HG03060 (cell line): ENCODE results near the gene ANGPT4.

Source experiments
- ATAC-seq: cut with Tn5 transposase; IDR thresholded peaks from one replicate; pipeline ENCODE4 v1.9.1; 2021; ENCODE audit warnings: low read depth, moderate number of reproducible peaks; ENCODE audit not compliant: unreplicated experiment

Gene ANGPT4

DNA sequence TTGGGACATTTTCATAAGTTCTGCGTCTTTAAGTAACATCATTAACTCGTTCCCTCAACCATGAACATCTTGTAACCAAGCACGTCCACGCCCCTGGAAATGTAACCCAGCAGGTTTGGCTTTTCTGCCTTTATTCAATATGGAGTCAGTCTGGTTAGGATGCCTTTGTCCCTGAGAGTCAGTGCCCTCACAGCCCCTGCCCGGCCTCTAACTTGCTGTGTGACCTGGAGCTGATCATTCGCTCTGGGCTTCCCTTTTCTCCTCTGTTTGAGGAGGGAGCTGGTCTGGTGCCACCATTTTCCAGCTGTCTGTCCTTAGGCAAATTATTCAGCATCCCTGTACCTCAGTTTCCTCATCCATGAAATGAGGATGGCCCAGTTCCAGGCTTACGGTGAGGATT, 26.5 kb upstream of the ANGPT4 start:
- ATAC-seq, result no peak

DNA sequence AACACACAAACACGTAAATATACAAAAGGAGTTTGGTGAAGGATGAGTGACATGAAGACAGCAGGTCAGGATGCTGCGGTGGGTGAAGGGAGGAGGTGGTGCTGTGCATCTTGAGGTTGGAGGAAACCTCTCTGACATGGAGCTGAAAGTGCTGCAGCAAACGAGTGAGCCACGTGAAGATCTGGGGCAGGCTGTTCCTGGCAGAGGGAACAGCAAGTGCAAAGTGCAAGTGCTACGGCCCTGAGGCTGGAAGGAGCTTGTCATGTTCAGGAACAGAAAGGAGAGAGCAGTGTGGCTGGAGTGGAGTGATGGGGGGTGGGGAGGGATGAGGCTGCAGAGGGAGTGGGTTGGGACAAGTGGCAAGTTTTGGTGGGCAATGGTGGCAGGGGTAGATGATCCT, 24.8 kb upstream of the ANGPT4 start:
- no peak for ATAC-seq

DNA sequence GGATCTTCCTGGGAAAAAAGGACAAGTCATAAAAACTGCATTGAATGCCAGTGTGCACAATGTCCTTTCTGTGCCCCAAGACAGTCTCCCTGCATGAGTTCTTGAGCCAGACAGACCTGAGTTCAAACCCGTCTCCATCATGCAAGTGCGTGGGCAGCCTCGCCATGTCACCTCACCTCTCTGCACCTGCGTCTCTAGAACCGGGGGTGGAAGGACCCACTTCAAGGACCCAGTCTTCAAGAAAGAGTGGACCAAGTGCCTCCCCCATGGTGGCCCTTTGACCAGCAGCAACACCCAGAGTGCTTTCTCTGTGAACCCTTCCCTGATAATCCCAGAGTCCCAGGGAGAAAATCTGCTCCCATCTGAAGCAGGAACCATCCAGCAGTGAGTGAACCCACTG, 23.5 kb upstream of the ANGPT4 start:
- ATAC-seq, result no peak

DNA sequence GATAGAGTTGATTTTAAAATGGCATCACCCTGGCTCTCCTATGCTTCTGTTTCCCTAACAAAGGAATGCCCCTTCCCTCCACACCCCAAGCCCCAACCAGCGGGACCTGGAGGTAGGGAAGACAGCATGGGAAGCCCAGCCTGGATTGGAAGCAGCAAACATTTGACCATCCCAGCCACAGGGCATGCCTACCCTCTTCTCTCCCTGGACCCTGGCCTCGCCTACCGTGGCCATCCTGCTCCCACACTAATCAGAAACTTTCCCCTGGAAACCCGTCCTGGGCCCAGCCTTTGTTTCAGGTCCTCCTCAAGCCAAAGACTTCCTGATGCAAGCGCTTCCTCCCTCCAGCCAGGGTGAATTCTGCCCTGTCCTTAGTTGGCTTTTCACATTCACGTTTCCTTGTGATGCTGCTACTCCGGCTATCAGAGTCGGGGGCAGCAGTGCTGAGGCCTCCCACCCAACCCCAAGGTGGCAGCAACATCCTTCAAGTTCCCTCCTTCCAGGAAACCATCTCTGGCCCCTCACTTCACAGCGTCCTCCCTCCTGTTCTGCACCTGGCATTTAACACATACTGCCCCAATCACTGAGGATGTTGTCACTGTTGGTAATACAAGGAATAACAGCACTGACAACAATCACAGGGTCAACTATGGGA, 18.2 kb upstream of the ANGPT4 start:
- no peak for ATAC-seq

DNA sequence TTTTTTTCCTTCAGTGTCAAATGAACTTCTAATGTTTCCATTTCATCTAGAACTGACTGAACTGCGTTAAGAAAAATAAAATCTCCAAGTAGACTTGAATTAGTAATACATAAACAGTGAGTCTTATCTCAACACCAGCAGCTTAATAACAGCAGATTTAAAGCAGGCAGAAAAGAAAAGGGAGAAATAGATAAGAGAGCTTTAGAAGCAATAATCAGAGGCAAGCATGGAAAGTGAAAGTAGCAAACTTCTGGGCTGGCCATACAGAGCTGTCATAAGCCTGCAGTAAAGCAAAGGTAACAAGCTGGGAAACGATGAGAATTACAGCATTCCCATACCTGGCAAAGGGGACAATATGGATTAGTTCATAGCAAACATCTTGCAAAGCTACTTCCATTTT, 16.9 kb upstream of the ANGPT4 start:
- ATAC-seq, result no peak

DNA sequence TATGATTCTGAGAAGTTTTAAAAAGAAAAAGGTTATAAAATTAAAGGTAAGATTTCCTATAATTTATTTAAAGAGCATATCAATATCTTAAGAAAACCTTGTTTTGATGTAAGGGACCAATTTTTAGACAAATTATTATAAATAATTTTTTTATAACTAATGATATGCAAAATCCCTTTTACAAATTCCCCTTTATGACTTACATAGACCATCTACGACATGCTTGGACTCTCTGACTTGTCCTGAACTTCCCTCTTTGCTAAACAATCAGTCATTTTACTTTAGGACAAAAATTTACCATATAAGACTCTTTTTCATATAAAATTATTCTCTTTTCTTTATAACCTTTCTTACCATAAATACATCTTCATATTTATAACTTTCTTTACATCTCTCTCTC, 15.3 kb upstream of the ANGPT4 start:
- no peak for ATAC-seq

DNA sequence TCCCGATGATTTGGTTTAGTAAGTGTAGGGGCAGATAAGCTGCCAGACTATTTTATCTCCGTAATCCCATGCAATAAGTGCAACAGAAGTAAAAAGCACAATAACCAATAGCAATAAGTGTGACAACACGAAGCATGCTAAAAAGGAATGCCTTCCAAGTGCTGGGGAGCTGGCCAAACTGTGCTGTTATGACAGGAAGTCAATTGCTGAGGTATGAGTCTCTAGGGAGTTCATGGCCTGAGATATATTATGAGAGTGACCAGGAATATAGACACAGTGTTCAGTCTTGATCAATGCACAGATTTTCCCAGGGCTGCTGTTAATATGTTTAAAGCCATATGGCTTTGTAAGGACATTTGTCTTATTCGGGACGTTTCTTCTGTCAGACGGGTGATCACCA, 10.5 kb upstream of the ANGPT4 start:
- ATAC-seq, result no peak

DNA sequence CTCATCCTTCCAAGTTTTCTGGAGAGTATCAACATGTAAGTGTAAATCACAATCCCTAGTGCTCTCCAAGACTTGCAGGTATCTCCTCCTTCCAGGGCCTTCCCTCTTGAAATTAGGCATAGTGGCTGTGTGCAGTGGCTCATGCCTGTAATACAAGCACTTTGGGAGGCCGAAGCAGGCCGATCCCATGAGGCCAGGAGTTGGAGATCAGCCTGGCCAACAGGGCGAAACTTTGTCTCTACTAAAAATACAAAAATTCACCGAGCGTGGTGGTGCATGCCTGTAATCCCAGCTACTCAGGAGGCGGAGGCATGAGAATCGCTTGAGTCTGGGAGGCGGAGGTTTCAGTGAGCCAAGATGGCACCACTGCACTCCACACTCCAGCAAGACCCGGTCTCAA, 9.4 kb upstream of the ANGPT4 start:
- no peak for ATAC-seq

DNA sequence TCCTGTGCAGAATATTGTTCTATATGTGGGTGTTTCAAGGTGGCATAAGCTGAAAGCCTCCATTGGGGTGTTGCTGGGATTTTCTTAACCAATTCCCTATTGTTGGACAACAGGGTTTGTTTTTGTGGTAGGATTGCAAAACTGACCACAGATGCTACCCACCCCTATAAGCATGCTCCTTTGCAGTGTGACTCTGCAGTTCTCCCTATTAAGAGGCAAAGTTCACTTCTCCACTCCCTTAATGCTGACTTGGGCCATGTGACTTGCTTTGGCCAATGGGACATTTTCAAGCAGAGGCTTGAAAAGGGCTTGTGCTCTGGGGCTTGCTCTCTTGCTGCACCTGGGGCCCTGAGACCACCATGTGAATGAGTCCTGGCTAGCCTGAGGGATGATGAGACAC, 8.5 kb upstream of the ANGPT4 start:
- ATAC-seq, result no peak

DNA sequence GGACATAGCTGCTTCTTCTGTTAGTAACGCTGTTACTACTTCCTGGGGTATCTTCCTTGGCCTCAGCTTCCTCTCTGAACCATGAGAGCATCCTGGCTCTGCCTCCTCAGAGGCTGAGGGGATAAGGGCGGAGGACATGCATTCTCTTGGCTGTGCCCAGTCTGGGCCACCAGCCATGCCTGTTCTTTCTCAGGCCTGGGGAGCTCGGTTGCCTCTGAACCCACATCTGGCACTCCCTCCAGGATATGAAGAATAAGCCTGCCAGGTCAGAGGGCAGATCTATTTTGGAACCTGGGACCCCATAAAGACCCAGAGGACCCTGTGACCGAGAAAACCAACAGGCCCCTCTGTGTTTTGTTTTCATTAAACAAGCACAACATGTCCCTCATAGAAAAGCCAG, 6.6 kb upstream of the ANGPT4 start:
- ATAC-seq, result no peak

DNA sequence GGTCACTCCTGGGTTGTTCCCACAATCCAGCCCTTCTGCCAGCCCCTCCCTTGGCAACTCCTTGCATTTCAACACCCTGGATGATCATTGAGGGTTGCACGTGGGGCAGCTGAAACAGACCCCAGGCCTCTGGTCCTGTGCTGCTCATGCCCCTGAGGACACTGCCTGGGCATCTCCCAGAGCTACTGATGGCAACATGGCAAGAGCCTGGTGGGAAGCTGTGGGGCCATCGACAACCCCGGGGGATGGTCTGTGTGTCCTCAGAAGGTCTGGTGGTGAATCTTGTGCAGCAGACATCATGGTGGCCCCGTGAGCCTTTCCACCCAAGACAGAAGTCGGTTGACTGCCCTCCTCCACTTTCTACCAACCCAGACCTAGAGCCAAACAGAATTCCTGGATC, 4.9 kb upstream of the ANGPT4 start:
- no peak for ATAC-seq

DNA sequence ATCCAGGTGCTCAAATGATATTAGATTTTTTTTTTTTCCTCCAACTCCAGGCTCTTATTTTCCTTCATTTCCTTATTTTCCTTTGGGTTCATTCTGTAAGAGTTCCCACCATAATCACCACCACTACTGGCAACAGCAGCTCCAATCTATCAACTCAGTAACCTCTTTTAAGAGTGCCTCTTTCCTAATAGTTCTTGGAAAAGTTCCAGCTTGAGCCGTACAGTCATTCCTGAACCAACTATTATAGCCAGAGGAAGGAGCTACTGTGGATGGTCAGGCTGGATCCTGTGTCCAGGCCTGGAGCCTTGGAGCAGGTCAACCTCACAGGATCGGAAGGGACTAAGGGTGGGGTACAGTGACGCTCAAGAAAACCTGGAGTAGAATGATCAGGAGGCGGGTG, 4.2 kb upstream of the ANGPT4 start:
- no peak for ATAC-seq

DNA sequence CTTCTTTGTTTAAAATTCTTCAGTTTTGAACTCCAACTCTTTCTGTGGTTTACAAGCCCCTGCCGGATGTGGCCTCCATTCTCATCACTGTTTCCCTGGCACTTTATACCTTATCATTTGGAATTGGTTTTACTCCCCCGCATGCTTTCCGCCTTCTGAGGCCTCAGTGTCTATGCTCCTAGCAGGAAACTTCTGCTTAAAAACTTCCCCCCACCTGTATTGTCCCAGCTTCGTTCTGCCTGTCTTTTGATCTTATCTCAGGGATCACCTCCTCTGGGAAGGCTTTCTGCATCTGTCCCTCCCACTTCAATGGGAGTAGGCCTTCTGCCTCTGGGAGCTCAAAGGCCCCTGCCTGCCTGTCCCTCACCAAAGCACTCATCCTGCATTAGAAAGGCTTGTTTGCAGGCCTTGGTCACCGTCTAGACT, 3.4 kb upstream of the ANGPT4 start:
- no peak for ATAC-seq

DNA sequence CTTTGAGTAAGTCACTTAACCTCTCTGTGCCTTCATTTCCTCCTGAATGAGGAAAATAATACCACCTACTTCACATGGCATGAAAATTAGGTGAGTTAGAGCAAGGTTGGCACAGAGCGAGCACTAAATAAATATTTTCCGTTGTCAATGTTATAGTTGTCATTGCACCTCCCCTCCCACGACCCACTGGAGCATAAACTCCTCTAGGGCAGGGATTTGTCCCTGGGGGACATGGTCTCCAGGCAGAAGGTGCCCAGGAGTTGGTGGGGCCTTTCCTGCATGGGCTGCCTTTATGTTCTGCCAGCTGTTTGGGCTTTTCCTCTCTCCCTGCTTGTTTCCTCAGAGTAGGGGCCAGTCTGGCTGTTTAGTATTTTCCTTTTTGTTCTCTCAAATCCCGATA, 1.3 kb upstream of the ANGPT4 start:
- no peak for ATAC-seq

DNA sequence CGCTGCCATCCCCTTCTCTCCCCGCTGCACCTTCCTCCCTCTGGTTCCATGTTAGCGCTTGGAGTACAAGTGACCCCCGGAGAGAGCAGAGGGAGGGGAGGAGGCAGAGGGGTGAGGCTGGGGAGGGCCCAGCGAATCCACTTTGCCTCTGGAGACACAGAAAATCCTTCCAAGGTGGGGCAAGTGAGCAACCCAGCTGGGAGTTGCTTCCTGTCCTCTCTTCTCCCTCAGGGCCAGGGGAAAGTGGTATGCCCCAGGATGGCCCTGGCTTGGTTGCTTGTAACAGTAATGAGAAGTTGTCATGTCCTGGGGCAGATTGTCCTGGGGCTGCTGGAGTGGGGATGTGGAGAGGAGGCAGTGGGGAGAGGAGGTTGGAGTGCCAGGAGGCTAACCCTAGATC, 691 bp upstream of the ANGPT4 start:
- no peak for ATAC-seq

DNA sequence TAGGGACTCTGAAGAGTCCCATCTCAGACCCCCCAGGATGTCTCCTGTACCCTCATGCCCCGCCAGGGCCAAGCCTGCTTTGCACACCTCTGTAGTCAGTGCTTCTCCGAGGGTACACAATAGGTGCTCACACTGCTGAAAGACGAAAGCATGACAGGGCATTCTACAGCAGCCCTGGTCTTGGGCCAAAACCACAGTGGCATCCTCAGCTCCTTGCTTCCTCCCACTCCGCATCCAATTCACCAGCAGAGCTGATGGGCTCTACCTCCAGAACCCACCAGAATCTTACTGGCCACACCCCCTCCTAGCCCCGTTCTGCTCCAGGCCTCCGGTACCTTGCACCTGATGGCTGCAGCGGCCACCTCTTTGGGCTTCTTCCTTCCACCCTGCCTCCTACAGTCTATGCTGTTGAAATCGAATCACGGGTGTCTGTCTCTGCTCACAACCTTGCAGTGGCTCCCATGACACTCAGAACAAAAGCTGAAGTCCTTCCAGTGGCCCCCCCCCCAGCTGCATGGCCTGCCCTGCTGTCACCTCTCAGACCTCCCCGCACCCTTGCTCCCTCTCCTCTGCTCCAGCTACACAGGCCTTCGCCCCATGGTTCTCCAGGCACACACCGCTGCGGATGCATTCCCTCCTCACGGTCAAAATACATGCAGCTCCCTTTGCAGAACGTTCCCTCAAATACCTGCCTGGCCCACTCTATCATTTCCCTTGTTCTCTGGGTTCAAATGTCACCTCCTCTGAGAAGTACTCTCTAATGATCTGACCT, 1.2 kb downstream of the ANGPT4 start:
- ATAC-seq, result no peak

DNA sequence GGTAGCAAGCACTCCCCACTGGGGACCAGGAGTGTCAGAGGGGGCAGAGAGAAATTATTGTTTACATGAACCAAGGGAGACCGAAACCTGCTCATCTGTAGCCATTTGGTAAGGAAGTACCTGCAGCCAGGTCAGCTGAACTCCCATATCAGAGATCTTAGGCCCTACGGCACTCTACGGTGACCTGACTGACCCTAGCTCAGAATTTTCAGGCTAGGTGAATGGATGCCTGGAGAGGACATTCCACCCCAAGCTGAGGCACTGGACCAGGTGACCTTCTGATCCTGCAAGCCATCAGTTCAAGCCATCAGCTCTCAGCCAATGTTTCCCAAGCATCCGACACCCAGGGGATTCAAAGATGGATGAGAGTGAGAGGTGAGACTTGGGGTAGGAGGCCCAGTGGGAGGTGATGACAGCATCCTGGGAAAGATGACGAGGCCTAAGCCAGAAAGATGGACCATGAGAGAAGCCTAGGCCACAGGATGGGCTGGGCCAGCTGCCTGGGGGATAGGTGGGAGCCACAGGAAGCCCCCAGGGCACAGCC, 2.8 kb downstream of the ANGPT4 start:
- ATAC-seq, result no peak

DNA sequence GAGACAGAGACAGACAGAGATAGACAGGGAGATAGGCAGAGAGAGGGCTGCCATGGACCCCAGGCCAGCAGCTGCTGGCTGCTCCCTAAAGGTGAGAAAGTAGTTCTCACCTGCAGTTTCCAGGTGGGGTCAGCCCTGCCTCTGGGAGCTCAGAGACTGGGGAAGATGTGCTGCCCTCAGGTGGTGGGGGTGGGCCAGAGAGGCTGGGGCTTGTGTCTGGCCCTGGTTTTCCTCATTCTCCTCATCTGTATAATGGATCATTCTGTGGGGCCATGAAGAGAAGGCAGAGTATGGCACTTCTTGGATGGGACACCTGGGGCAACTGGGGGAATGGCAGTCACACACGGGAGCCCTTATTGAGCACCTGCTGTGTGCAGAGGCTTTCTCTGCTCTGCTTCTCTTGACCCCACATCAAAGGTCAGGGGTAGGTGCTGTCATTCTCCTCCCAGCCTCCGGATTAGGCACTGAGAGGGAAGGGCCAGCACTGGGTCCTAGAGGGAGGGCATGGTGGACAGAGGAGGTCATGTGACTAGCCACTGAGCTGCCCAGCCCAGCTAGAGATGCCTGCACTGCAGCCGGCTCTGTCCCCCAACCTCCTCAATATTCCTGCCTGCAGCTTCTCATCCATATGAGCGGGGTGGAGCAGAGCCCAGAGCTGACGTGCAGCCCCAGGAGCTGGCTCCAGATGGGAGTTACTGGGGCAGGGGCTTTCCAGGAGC, 4.1 kb downstream of the ANGPT4 start:
- no peak for ATAC-seq

DNA sequence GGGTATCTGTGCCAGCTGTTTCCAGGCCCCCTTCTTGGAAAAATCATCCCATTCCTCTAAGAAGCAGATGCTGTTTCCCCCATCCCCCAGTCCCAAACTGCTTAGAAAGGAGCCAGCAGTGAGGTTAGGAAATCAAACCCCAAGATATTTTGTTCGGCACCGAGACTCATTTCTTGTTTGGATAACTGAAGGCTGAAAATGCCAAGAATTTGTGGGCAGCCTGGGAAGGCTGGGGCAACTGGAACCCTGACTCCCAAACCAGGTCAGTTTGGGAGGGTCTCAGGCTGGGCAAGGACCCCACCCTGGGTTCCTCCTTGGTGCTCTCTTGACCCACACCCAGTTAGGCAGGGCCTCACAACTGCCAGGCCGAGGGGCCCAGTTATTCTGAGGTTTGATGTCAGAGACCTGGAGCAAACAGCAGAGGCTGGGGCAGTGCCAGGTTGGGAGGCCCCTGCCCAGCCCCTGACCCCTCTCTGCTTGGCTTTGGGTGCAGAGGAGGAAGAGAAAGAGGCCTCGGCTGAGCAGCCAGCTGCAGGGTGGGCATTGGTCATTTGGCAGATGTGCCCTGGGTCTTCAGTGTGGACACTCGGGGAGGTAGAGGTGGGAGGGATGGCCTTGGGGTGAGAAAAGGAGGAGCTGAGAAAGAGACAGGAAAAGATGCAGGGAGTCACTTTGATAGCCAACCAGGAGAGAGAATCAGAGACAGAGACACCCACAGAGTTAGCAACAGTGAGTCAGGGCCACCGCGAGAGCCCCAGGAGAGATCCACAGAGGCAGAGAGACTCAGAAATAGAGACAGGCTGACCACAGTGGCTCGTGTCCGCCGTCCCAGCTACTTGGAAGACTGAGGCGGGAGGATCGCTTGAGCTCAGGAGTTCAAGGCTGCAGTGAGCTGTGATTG, 5.0 kb downstream of the ANGPT4 start:
- ATAC-seq, result no peak

DNA sequence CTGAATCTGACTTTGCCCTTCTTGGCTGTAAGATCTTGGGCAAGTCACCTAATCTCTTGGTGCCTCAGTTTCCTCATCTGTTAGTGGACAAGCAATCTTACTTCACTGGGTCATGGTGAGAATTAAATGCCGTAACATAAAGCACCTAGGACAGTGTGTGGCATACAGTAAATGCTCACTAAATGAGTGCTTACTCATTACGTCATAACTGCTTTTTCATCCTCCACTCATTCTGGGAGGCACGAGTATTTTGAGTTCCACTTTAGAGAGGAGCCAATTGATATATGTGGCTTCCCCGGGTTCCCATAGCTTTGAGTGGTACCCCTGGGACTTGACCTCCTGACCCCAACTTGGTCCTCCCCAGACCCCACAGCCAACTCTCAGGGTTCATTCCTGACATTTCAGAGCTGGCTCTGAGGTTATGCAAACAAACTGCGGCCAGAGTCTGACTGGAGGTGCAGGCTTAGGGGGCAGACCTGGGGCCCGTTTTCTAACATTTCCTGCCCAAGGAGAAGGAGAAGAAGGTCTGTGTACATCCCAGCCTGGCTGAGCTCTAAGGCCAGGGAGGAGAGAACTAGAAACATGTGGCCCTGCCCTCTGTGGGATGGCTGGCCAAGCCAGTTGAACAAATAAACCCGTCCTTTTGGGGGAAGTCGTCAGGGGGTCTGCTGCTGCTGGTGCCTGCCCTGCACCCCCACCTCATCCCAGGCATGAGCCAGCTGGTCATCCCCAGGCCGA, 5.8 kb downstream of the ANGPT4 start:
- no peak for ATAC-seq
